CD8-positive, alpha-beta memory T cell (primary cell): ENCODE data around the gene MATN1. TPM values are rescaled to one million over a fixed set of nuclear protein-coding genes. Genes with fewer than 3 reads are reported as not detected.

Experiments
- CTCF ChIA-PET: fragments of 350-600 bp; sonication (Branson Sonifier 250); formaldehyde crosslinking; loops from one replicate; lab custom pipeline; 2021; ENCODE audit warnings: antibody characterized with exemption; lab: Charles Lee
- POLR2A ChIA-PET: fragments of 350-600 bp; sonication (Branson Sonifier 250); formaldehyde crosslinking; loops from one replicate; lab custom pipeline; 2021; ENCODE audit warnings: antibody characterized with exemption; lab: Charles Lee
- DNase-seq, 5 donors: peaks; one replicate each; pipeline versions ENCODE4 v3.0.0 to v3.0.0-alpha.2; 2020 to 2022; ENCODE audit warnings: mixed read lengths in 1 of 5
- H3K27ac ChIP-seq: one replicate; pipeline ENCODE4 v1.7.0; 2013; ENCODE audit warnings: low read depth, mild to moderate bottlenecking, low read length, moderate library complexity
- H3K27me3 ChIP-seq: 2 replicates; pipeline ENCODE4 v1.7.0; 2013; ENCODE audit warnings: low read length, mild to moderate bottlenecking; ENCODE audit not compliant: insufficient read depth, poor library complexity, severe bottlenecking
- H3K36me3 ChIP-seq: 2 replicates; pipeline ENCODE4 v1.7.0; 2013; ENCODE audit warnings: mild to moderate bottlenecking, low read length, moderate library complexity; ENCODE audit not compliant: insufficient read depth
- H3K4me1 ChIP-seq: 2 replicates; pipeline ENCODE4 v1.7.0; 2013; ENCODE audit warnings: mild to moderate bottlenecking, low read length, moderate library complexity; ENCODE audit not compliant: insufficient read depth
- H3K4me3 ChIP-seq: 2 replicates; pipeline ENCODE4 v1.7.0; 2013; ENCODE audit warnings: mild to moderate bottlenecking, low read length
- H3K9me3 ChIP-seq: 2 replicates; pipeline ENCODE4 v1.7.0; 2013; ENCODE audit warnings: mild to moderate bottlenecking, low read length
- H3K27ac Mint-ChIP-seq, 8 donors: one replicate each; pipeline ENCODE4 v1.8.0; 2020 to 2021; ENCODE audit warnings: mixed read lengths in 8 of 8, mild to moderate bottlenecking in 6 of 8, inconsistent platforms in 3 of 8, moderate library complexity in 3 of 8
- H3K27me3 Mint-ChIP-seq, 2 donors: one replicate each; pipeline ENCODE4 v1.8.0; 2020 to 2021; ENCODE audit warnings: mixed read lengths in 2 of 2, mild to moderate bottlenecking in 1 of 2, moderate library complexity in 1 of 2
- H3K36me3 Mint-ChIP-seq, 3 donors: one replicate each; pipeline ENCODE4 v1.8.0; 2020 to 2021; ENCODE audit warnings: mixed read lengths in 3 of 3, inconsistent platforms in 1 of 3, mild to moderate bottlenecking in 1 of 3
- H3K4me1 Mint-ChIP-seq, 3 donors: one replicate each; pipeline ENCODE4 v1.8.0; 2020 to 2021; ENCODE audit warnings: mixed read lengths in 3 of 3, inconsistent platforms in 1 of 3, mild to moderate bottlenecking in 1 of 3
- H3K4me3 Mint-ChIP-seq, 7 donors: one replicate each; pipeline ENCODE4 v1.8.0; 2020 to 2021; ENCODE audit warnings: mixed read lengths in 7 of 7, mild to moderate bottlenecking in 6 of 7, moderate library complexity in 4 of 7, inconsistent platforms in 2 of 7
- H3K9me3 Mint-ChIP-seq, 5 donors: one replicate each; pipeline ENCODE4 v1.8.0; 2020 to 2022; ENCODE audit warnings: mixed read lengths in 5 of 5, mild to moderate bottlenecking in 3 of 5, moderate library complexity in 2 of 5, inconsistent platforms in 1 of 5
- polyA plus RNA-seq: library from polyadenylated mRNA; unstranded; fragments of 300-500 nt; fragmentation: Illumina TruSeq; gene quantifications from one replicate; pipeline ENCODE4 v1.2.3, GENCODE V29; 2021
- total RNA-seq, 2 experiments: library from RNA; stranded (reverse); gene quantifications; one replicate each; pipeline ENCODE4 v1.2.3, GENCODE V29; 2021

The MATN1 gene
- total and polyA plus RNA-seq, 3 experiments from 2014 or later = 0.59 to 0.91 TPM; not detected in 1

- H3K4me1 Mint-ChIP-seq = peaks cover 6 to 8% (median 8%) of the 10 kb centered on the region in 3 donors
- no peak overlapping the region for H3K4me3 Mint-ChIP-seq
- H3K27ac Mint-ChIP-seq = peak overlapping the region in 1 of 8 donors; percentile 15
- Histone ChIP-seq H3K4me1 (no peaks in the 10 kb centered on the region), H3K4me3 (no peak overlapping the region), H3K27me3 (no peaks in the 10 kb centered on the region), H3K36me3 (no peaks in the 10 kb centered on the region), H3K9me3 (no peaks in the 10 kb centered on the region), H3K27ac (no peak overlapping the region)
- peaks cover 5 to 34% of the 10 kb centered on the region in 2 donors for H3K27me3 Mint-ChIP-seq
- POLR2A ChIA-PET = no interaction called here
- H3K36me3 Mint-ChIP-seq = peaks cover 0 to 6% (median 0%) of the 10 kb centered on the region in 3 donors
- DNase-seq = peak in 1 of 5 donors; percentile 41
- H3K9me3 Mint-ChIP-seq = peaks cover 0 to 7% (median 4%) of the 10 kb centered on the region in 5 donors
- CTCF ChIA-PET = no interaction called here
Measured at GRCh38 chr1:30713311-30713710, 10.1 kb downstream of the MATN1 start.

GRCh38 chr1:30712583-30712982 lies 10.8 kb downstream of the MATN1 start:
- H3K4me1 ChIP-seq = peaks cover 4% of the 10 kb centered on the region
- Mint-ChIP-seq H3K9me3 (peaks cover 0 to 7% (median 4%) of the 10 kb centered on the region in 5 donors), H3K4me3 (no peak overlapping the region), H3K27me3 (peaks cover 5 to 37% of the 10 kb centered on the region in 2 donors), H3K4me1 (peaks cover 2 to 4% (median 3%) of the 10 kb centered on the region in 3 donors), H3K36me3 (peaks cover 0 to 6% (median 0%) of the 10 kb centered on the region in 3 donors), H3K27ac (no peak overlapping the region)
- no peaks in the 10 kb centered on the region for H3K36me3 ChIP-seq
- CTCF ChIA-PET = no interaction called here
- no peaks in the 10 kb centered on the region for H3K27me3 ChIP-seq
- POLR2A ChIA-PET = no interaction called here
- no peak overlapping the region for H3K4me3 ChIP-seq
- no peak overlapping the region for H3K27ac ChIP-seq
- no peaks in the 10 kb centered on the region for H3K9me3 ChIP-seq
- DNase-seq = no peak

- Histone ChIP-seq H3K27me3 (no peaks in the 10 kb centered on the region), H3K27ac (no peak overlapping the region), H3K4me3 (no peak overlapping the region), H3K4me1 (peaks cover 4% of the 10 kb centered on the region), H3K36me3 (no peaks in the 10 kb centered on the region), H3K9me3 (no peaks in the 10 kb centered on the region)
- peaks cover 0 to 6% (median 0%) of the 10 kb centered on the region in 3 donors for H3K36me3 Mint-ChIP-seq
- DNase-seq = no peak
- H3K4me1 Mint-ChIP-seq = no peaks in the 10 kb centered on the region
- CTCF ChIA-PET = no interaction called here
- peaks cover 0 to 3% (median under 1%) of the 10 kb centered on the region in 5 donors for H3K9me3 Mint-ChIP-seq
- H3K4me3 Mint-ChIP-seq = no peak overlapping the region
- H3K27me3 Mint-ChIP-seq = peaks cover 5 to 46% of the 10 kb centered on the region in 2 donors
- POLR2A ChIA-PET = no interaction called here
- no peak overlapping the region for H3K27ac Mint-ChIP-seq
Measured at GRCh38 chr1:30710407-30710806, 13.0 kb downstream of the MATN1 start.

GRCh38 chr1:30708361-30708728 lies 15.0 kb downstream of the MATN1 start:
- H3K4me1 ChIP-seq = peaks cover 4% of the 10 kb centered on the region
- no peak overlapping the region for H3K27ac ChIP-seq
- H3K36me3 ChIP-seq = no peaks in the 10 kb centered on the region
- POLR2A ChIA-PET = no interaction called here
- Mint-ChIP-seq H3K4me1 (no peaks in the 10 kb centered on the region), H3K4me3 (no peak overlapping the region), H3K27ac (no peak overlapping the region), H3K36me3 (no peaks in the 10 kb centered on the region), H3K27me3 (peaks cover 5 to 46% of the 10 kb centered on the region in 2 donors), H3K9me3 (no peaks in the 10 kb centered on the region)
- no peak overlapping the region for H3K4me3 ChIP-seq
- CTCF ChIA-PET = no interaction called here
- no peaks in the 10 kb centered on the region for H3K27me3 ChIP-seq
- DNase-seq = no peak
- no peaks in the 10 kb centered on the region for H3K9me3 ChIP-seq

GRCh38 chr1:30707412-30708360 lies 15.7 kb downstream of the MATN1 start:
- Histone ChIP-seq H3K4me3 (no peak overlapping the region), H3K27me3 (no peaks in the 10 kb centered on the region), H3K36me3 (no peaks in the 10 kb centered on the region), H3K9me3 (no peaks in the 10 kb centered on the region), H3K27ac (no peak overlapping the region), H3K4me1 (peaks cover 4% of the 10 kb centered on the region)
- Mint-ChIP-seq H3K36me3 (no peaks in the 10 kb centered on the region), H3K4me3 (no peak overlapping the region), H3K4me1 (no peaks in the 10 kb centered on the region), H3K9me3 (no peaks in the 10 kb centered on the region), H3K27ac (no peak overlapping the region), H3K27me3 (peaks cover 4 to 45% of the 10 kb centered on the region in 2 donors)
- ChIA-PET CTCF (interaction anchor here (0.7 kb wide), 1 partner anchor 72 kb away, joined by 3 read pairs; no protein-coding TSS in a partner anchor), POLR2A (no interaction called here)
- peak; percentile 17 to 55 (median 27) for DNase-seq

GRCh38 chr1:30706528-30706927 lies 16.9 kb downstream of the MATN1 start:
- H3K4me1 ChIP-seq = peaks cover 4% of the 10 kb centered on the region
- ChIA-PET POLR2A (no interaction called here), CTCF (no interaction called here)
- Mint-ChIP-seq H3K36me3 (no peaks in the 10 kb centered on the region), H3K27me3 (peaks cover 0 to 34% of the 10 kb centered on the region in 2 donors), H3K4me3 (no peak overlapping the region), H3K4me1 (no peaks in the 10 kb centered on the region), H3K27ac (no peak overlapping the region), H3K9me3 (no peaks in the 10 kb centered on the region)
- H3K36me3 ChIP-seq = no peaks in the 10 kb centered on the region
- no peak for DNase-seq
- no peak overlapping the region for H3K27ac ChIP-seq
- H3K9me3 ChIP-seq = no peaks in the 10 kb centered on the region
- no peaks in the 10 kb centered on the region for H3K27me3 ChIP-seq
- no peak overlapping the region for H3K4me3 ChIP-seq

- Histone ChIP-seq H3K4me1 (peaks cover 4% of the 10 kb centered on the region), H3K9me3 (no peaks in the 10 kb centered on the region), H3K27ac (no peak overlapping the region), H3K36me3 (no peaks in the 10 kb centered on the region), H3K4me3 (no peak overlapping the region), H3K27me3 (no peaks in the 10 kb centered on the region)
- Mint-ChIP-seq H3K27me3 (peaks cover 0 to 28% of the 10 kb centered on the region in 2 donors), H3K4me3 (no peak overlapping the region), H3K27ac (peak overlapping the region in 1 of 8 donors; percentile 50), H3K9me3 (no peaks in the 10 kb centered on the region), H3K36me3 (no peaks in the 10 kb centered on the region), H3K4me1 (no peaks in the 10 kb centered on the region)
- POLR2A ChIA-PET = no interaction called here
- CTCF ChIA-PET = no interaction called here
- no peak for DNase-seq
Measured at GRCh38 chr1:30705698-30706097, 17.7 kb downstream of the MATN1 start.

- peaks cover 4% of the 10 kb centered on the region for H3K4me1 ChIP-seq
- H3K27me3 Mint-ChIP-seq = peaks cover 0 to 26% of the 10 kb centered on the region in 2 donors
- CTCF ChIA-PET = no interaction called here
- no peaks in the 10 kb centered on the region for H3K36me3 ChIP-seq
- H3K9me3 ChIP-seq = no peaks in the 10 kb centered on the region
- POLR2A ChIA-PET = no interaction called here
- no peaks in the 10 kb centered on the region for H3K27me3 ChIP-seq
- H3K27ac ChIP-seq = no peak overlapping the region
- no peak for DNase-seq
- peak overlapping the region in 1 of 8 donors; percentile 70 for H3K27ac Mint-ChIP-seq
- no peaks in the 10 kb centered on the region for H3K9me3 Mint-ChIP-seq
- H3K4me3 Mint-ChIP-seq = no peak overlapping the region
- no peaks in the 10 kb centered on the region for H3K36me3 Mint-ChIP-seq
- H3K4me1 Mint-ChIP-seq = no peaks in the 10 kb centered on the region
- H3K4me3 ChIP-seq = no peak overlapping the region
Measured at GRCh38 chr1:30704765-30705509, 18.4 kb downstream of the MATN1 start.
